ENCODE data around the gene SLC25A3. TPM values are rescaled to one million over a fixed set of nuclear protein-coding genes. Genes with fewer than 3 reads are reported as not detected.
"Not testable (repeated sequence)": the region's sequence is repeated elsewhere in the genome, so short reads cannot be mapped to it uniquely, and the experiment has no call there.

The SLC25A3 gene
- total RNA-seq, 1 experiment from 2014 or later = 733 TPM

DNA sequence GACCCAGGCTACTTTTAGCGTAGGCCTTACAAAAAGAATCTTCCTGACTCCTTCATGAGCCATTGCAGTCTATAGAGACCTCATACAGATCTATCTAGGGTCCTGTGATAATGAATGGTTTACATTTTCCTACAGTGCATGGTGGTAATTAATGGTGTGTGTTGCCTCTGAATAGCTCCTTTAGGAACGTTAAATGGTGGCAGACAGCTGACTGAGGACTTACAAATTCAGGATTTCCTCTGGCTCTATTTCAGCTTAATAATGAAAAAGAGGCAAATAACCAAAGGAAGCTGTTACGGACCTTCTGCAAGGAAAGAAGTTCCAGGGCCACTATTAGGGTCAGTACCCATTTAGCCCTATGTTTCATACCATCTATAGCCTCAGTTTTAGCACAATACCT, 46.0 kb downstream of the SLC25A3 start:
- Mint-ChIP-seq H3K27ac (no peak overlapping the region), H3K36me3 (no peaks in the 10 kb centered on the region), H3K4me3 (no peak overlapping the region), H3K27me3 (ENCODE audit: low read depth) (no peaks in the 10 kb centered on the region), H3K4me1 (peaks cover 5% of the 10 kb centered on the region; the same call in 1 of the 2 replicates), H3K9me3 (no peaks in the 10 kb centered on the region)
- ChIA-PET CTCF (interaction anchor here (1.1 kb wide), 1 partner anchor 73 kb away, joined by 4 read pairs; no protein-coding TSS in a partner anchor), POLR2A (no interaction called here)
- no peak for TF ChIP-seq ZNF423 (CRISPR knock-in tag; IDR thresholded peaks at IDR 0.05)
- no peak for TF ChIP-seq NFE2L1 (CRISPR knock-in tag; IDR thresholded peaks at IDR 0.05)
- TF ChIP-seq FOXP1 (CRISPR knock-in tag; IDR thresholded peaks at IDR 0.05; ENCODE audit: borderline replicate concordance) = no peak
- TF ChIP-seq, protein P1, sequence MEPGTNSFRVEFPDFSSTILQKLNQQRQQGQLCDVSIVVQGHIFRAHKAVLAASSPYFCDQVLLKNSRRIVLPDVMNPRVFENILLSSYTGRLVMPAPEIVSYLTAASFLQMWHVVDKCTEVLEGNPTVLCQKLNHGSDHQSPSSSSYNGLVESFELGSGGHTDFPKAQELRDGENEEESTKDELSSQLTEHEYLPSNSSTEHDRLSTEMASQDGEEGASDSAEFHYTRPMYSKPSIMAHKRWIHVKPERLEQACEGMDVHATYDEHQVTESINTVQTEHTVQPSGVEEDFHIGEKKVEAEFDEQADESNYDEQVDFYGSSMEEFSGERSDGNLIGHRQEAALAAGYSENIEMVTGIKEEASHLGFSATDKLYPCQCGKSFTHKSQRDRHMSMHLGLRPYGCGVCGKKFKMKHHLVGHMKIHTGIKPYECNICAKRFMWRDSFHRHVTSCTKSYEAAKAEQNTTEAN (CRISPR knock-in tag; IDR thresholded peaks at IDR 0.05) = no peak
- no peak for TF ChIP-seq IRF2 (CRISPR knock-in tag; IDR thresholded peaks at IDR 0.05; ENCODE audit: borderline replicate concordance, low read depth)
- TF ChIP-seq ETV6 (CRISPR knock-in tag; IDR thresholded peaks at IDR 0.05) = no peak
- TF ChIP-seq FOXP4 (CRISPR knock-in tag; IDR thresholded peaks at IDR 0.05) = no peak
- TF ChIP-seq, protein P2, sequence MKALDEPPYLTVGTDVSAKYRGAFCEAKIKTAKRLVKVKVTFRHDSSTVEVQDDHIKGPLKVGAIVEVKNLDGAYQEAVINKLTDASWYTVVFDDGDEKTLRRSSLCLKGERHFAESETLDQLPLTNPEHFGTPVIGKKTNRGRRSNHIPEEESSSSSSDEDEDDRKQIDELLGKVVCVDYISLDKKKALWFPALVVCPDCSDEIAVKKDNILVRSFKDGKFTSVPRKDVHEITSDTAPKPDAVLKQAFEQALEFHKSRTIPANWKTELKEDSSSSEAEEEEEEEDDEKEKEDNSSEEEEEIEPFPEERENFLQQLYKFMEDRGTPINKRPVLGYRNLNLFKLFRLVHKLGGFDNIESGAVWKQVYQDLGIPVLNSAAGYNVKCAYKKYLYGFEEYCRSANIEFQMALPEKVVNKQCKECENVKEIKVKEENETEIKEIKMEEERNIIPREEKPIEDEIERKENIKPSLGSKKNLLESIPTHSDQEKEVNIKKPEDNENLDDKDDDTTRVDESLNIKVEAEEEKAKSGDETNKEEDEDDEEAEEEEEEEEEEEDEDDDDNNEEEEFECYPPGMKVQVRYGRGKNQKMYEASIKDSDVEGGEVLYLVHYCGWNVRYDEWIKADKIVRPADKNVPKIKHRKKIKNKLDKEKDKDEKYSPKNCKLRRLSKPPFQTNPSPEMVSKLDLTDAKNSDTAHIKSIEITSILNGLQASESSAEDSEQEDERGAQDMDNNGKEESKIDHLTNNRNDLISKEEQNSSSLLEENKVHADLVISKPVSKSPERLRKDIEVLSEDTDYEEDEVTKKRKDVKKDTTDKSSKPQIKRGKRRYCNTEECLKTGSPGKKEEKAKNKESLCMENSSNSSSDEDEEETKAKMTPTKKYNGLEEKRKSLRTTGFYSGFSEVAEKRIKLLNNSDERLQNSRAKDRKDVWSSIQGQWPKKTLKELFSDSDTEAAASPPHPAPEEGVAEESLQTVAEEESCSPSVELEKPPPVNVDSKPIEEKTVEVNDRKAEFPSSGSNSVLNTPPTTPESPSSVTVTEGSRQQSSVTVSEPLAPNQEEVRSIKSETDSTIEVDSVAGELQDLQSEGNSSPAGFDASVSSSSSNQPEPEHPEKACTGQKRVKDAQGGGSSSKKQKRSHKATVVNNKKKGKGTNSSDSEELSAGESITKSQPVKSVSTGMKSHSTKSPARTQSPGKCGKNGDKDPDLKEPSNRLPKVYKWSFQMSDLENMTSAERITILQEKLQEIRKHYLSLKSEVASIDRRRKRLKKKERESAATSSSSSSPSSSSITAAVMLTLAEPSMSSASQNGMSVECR (CRISPR knock-in tag; IDR thresholded peaks at IDR 0.05; ENCODE audit: borderline replicate concordance) = no peak
- TF ChIP-seq EMX1 (CRISPR knock-in tag; IDR thresholded peaks at IDR 0.05) = no peak
- no peak for TF ChIP-seq SOX15 (CRISPR knock-in tag; IDR thresholded peaks at IDR 0.05)
- TF ChIP-seq GABPB1 (CRISPR knock-in tag; IDR thresholded peaks at IDR 0.05) = no peak
- no peak for TF ChIP-seq TCF7 (CRISPR knock-in tag; IDR thresholded peaks at IDR 0.05; ENCODE audit: low read depth)
- TF ChIP-seq, protein P3, sequence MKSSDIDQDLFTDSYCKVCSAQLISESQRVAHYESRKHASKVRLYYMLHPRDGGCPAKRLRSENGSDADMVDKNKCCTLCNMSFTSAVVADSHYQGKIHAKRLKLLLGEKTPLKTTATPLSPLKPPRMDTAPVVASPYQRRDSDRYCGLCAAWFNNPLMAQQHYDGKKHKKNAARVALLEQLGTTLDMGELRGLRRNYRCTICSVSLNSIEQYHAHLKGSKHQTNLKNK (CRISPR knock-in tag; IDR thresholded peaks at IDR 0.05) = no peak
- TF ChIP-seq CBFB (CRISPR knock-in tag; IDR thresholded peaks at IDR 0.05; ENCODE audit: low read depth) = no peak
- no peak for TF ChIP-seq TEAD1 (CRISPR knock-in tag; IDR thresholded peaks at IDR 0.05)
- no peak for ATAC-seq
- no peak for DNase-seq (ENCODE audit: low spot score)

DNA sequence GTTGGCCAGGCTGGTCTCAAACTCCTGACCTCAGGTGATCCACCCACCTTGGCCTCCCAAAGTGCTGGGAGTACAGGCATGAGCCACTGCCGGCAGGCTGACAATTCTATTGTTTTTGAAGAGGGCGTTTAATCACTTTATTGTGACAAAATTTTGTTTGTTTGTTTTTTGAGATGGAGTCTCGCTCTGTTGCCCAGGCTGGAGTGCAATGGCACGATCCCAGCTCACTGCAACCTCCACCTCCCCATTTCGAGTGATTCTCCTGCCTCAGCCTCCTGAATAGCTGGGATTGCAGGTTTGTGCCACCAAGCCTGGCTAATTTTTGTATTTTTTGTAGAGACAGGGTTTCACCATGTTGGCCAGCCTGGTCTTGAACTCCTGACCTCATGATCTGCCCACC, 49.3 kb downstream of the SLC25A3 start:
- H3K36me3 Mint-ChIP-seq; ATAC-seq; H3K27me3 Mint-ChIP-seq (ENCODE audit: low read depth); H3K27ac Mint-ChIP-seq; POLR2A ChIA-PET; DNase-seq (ENCODE audit: low spot score); H3K9me3 Mint-ChIP-seq: not testable (repeated sequence)
- CTCF ChIA-PET = interaction anchor here (1.9 kb wide), 1 partner anchor 76 kb away, joined by 8 read pairs; no protein-coding TSS in a partner anchor
- H3K4me3 Mint-ChIP-seq = peak overlapping the region; percentile 95
- TF ChIP-seq ZNF121 (CRISPR knock-in tag; IDR thresholded peaks at IDR 0.05) = 0 out of 2 replicates have a peak, but pooled peaks have one; percentile 37
- peaks cover 16% of the 10 kb centered on the region for H3K4me1 Mint-ChIP-seq
